Cortex of kidney (tissue), 1 donor: ENCODE results near the gene NEMP2.

Experiments used
- DNase-seq: peaks from one replicate; lab custom pipeline; 2025; lab: John Stamatoyannopoulos, UW

NEMP2 gene, protein sequence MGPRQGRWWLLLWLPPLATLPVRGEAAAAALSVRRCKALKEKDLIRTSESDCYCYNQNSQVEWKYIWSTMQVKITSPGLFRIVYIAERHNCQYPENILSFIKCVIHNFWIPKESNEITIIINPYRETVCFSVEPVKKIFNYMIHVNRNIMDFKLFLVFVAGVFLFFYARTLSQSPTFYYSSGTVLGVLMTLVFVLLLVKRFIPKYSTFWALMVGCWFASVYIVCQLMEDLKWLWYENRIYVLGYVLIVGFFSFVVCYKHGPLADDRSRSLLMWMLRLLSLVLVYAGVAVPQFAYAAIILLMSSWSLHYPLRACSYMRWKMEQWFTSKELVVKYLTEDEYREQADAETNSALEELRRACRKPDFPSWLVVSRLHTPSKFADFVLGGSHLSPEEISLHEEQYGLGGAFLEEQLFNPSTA

DNA sequence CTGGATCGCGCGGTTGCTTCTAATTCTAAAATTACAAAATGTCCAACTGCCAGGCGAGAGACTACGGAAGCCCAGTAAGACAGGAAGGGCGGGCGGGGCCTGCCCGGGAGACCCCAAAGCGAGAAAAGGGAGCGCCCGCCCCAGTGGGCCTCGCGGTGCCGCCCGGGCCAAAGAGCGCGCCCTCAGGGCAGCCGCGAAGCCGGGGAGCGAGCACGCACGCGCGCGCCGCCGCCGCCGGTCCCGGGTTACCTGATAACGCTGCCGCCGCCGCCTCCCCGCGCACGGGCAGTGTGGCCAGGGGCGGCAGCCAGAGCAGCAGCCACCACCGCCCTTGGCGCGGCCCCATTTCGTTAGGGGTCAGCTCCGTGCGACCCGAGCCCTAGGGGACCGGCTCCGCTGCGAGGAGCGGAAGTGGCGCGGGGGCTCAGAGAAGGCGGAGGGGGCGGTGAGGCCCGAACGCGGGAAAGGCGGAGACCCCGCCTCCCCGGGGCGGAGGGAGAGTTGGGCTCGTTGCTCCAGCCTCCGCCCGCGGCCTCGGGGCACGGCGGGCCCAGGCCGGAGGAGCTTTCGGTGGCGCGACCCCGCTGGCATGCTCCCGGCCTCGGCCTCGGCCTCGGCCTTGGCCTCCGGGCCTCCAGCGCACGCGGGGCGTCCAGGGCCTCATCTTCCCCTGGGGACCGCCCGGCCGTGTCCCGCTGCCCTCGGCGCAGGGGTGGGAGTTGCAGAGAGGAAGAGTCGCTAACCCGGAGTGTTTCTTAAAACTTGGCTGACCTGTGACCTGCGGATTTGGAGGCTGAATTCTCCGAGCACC, at the start of gene NEMP2:
NEMP2 (minus strand) TSS at position 413 of the 811 bp plus-strand sequence; CDS start at position 346, 67 bp downstream.
- peak; percentile 22 for DNase-seq

DNA sequence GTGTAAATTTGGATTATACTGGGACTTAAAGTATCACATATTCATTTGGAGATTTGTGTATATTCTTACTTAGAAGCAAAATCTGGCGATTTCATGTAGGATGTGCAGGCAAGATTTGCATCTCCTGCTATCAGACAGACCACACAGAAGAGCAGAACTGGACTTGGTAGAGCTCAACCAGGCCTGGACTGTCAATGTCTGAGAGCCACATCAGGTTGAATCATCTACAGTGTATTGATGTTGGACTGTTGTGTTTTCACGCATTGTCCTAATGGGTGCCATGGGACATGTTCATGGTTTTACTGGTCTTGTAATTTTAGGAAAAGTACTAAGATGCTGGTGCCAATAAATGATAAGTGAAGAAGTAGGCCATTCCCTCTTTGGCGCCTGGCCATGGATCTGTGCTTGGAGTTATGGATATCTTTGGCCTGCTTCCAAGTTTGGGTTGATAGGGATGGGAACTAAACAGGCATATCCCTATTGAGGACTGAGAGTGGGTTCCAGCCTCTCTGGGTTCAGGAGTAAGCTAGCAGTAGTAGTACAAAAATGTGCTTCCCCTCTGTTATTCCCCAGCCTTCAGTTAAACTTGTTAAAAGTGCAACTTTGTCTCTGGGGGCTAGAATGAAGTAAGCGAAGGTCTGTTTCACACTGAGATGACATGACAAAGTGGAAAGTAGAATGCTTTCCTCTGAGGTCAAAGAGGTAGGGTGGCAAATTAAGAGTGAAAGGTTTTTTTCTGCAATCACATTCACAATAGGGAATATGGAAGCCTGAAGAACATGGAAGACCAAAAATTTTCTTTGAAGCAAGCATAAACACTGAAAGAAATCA, 49.2 kb upstream of the NEMP2 start:
- DNase-seq = no peak

DNA sequence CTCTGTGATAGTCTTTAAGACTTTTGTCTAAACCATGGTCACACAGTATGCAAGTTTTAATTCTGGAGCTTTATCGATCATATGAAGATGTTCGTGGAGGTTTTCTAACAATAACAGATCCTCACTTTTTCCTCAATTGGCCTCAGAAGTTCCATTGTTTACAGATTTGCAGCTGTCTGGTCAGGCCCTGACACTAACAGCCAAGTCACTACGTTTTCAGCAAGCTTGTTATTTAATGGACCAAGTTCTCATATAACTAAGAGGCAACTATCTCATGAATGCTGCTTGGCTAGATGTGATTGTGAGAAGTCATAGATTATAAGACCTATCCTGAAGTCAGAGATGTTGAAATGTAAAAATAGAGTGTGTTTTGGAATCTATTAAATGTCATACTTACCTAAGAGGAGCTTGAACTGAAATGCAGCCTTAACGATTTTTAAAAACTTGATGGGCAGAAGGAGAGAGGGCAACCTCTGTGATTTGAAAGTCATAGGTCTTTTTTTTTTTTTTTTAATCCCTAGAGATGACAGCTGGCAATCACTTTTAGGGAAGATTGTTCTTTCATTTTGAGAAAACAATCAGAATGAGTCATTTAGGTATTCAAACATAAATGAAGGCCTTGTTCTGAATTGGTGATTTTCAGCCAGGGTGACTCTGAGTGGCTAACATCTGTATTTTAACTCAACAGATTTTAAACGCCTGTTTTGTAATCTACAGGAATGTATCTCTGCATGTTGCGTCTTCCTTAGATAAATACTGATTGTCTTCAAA, 48.4 kb upstream of the NEMP2 start:
- no peak for DNase-seq

DNA sequence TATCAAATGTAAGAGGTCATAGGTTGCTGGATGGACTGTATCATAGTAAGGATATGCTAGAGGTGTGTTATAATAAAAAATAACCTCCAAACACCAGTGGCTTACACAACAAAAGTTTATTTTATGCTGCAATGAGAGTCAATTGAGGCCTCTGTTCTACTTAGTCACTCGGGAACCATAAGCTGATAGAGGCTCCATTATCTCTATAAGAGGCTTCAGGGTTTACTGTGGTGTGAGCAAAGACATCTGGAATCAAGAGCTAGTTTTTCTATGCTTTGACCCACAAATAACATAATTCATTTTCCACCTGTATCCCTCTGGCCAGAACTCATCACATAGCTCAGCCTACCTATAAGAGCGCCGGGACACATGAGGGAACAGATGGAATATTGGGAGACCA, 47.5 kb upstream of the NEMP2 start:
- DNase-seq = no peak

DNA sequence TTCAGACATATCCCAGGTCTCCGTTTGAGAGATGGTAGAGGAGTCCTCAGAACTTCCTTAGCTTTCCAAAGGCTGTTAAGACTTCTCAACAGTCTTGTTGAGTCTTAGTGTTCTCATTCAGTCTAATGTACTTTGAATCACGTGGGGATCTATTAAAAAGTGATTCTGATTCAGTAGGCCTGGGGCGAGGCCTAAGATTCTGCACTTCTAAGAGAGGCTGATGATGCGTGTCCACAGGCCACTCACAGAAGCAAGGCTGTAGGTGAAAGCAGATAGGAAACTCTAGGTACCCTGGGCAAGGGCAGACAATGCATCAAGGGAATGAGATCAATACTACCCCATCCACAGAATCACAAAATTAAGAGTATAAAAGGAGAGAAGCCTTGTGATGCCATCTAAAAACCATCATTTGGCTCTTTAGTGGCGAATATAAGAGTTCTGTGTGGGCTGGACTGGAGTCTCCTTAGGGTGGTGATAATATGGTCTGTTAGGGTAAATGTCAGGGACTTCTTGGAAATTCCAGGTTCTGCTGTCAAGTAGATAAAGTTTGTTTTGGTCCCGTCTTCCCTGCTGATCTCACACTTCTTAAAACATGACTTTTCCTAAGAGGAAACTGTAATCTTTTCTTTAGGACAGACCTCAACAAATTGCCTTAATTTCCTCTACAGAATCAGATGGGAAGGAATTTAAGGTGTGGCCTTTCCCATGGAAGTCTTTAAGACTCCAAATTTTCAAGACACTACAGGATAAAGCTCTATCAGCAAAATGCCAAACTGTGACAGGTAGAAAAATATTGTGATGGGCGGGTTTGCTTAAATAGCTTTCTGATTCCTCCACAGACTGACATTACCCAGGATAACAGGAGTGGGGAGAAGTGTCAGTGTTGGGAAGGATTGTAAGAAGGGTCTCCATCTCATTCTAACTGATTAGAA, 45.7 kb upstream of the NEMP2 start:
- no peak for DNase-seq

DNA sequence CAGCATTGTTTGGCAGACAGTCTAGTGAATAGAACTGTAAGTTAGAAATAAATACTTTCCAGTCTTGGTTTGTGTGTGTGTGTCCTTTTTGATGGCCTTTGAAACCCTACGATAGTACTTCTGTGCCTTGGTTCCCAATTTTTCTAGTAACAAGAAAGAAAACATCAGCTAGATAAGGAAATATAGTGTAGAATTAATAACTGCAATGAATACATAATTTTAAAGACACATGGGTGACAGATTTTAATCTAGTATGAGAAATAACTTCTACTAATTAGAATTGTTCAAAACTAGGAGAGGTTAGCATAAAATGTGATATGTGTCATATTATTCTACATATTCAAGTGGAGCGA, 44.5 kb upstream of the NEMP2 start:
- DNase-seq = no peak

DNA sequence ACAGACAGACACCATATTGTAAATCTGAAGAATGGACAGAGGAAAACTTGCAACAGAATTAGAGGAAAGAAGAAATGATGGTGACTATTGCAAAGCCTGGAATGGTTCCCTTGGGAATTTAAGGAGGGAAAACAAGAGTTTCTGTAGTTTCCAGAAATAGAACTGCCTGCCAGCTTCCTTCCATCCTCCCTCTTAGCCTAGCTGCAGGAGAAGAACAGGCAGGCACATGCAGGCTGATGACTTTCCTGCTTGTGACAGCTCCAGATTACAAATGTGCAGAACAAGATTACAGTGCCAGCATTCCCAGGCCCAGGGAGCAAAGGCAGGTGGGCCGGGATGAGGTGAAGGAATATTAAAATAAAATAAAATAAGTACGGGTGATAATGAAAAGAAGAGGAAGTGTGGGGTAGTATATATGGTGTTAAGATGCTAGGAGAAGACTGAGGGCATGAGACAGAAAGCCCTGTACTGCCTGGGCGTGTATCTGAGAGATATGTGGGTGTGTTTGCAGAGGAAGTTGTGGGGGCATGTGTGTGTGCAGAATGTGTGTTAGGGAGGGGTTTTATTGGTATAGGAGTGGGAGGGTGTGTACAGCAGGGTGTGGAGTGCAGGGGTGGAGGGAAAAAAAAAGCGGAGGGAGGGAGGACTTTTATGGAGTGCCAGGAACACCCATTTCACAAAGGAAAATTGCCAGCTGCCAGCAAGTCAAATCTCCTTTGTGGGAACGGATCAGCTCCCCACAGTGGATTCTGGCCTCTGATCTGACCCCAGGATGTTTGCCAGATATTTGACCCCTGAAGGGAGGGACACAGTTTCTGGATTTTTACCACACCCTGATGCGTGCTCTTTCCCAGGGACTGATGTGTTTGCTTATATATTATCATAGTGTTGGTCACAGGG, 43.9 kb upstream of the NEMP2 start:
- no peak for DNase-seq

DNA sequence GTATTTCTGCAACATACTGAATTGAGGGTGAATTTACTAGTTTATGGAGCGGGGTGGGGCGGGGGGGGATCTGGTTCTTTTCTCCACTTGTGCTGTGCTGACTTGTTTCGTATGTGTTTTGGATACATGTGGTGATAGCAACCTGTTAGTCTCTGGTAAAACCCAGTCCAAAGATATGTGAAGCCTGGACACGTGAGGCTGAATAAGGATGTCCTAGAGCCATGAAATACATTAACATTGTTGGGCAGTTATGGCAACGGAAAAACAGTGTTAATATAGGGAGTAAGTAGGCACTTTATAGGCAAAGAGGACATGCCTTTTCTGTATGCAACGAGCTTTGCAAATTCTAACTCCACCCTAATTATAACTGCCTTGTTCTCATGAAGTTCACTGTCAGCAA, 42.1 kb upstream of the NEMP2 start:
- DNase-seq = no peak

DNA sequence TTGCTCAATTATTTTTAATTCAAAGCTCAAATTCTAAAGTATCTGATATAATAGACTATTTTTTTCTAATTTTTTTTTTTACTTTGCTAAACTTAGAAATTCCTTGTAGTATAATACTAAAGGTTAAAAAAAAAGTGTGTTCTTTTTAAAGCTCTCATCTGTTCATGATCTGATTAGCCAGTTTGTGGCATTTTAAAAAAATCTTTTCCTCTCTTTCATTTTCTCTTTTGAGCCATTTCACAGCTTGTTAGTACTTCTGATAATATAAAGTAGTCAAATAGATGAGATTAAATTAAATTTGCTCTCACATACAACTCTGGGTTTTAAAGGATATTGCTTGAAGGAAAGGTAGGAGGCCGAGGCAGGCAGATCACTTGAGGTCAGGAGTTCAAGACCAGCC, 40.7 kb upstream of the NEMP2 start:
- DNase-seq = no peak

DNA sequence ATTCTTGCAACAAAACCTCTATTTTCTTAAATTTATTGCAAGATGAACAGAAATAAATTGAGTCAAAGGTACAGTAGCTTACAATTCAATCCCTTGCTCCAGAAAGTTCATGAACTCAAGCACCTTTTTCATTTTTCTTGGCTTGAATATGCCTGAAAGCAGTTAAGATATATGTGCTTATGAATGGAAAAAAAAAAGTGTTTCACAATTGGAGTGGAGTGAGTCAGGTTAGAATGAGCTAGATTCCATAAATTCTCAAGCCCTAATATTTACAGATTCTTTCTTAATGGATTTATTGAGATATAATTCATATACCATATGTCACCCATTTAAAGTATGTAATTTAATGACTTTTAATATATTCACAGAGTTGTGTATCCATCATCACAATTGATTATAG, 39.6 kb upstream of the NEMP2 start:
- no peak for DNase-seq

DNA sequence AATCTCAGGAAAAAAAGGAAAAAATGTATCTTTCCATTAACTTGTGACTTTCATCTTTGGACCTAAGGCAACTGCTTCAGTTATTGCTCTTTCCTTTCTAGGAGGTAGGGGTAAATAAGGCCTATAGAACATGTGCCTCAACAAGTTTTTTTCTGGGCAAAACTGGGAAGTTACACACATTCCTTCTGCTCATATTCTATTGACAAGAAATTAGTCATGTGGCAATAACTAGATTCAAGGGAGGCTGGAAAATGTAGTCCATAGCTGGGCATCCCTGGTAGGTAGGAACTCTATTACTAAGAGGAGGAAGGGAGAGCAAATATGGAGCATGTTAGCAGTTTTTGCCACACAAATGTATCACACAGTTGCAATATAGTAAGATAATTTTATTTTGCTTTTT, 37.7 kb upstream of the NEMP2 start:
- DNase-seq = no peak

DNA sequence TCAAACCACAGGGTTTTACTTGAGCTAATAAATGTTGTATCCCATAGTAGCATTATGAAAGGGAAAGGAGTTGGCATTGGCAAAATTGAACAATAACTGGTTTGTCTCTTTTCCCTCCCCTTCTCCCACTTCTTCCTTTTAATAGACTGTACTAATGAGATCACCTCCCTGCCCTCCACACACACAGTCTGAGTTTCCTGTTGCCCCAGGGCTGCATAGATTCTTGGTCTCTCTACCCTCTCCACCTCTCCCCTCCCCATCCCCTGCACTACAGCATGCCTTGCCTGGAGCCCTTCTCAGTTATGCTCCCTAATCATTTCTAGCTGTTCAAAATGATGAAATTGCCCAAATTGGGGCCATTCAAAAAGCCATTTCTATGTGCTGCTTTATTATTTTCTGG, 37.2 kb upstream of the NEMP2 start:
- DNase-seq = no peak

DNA sequence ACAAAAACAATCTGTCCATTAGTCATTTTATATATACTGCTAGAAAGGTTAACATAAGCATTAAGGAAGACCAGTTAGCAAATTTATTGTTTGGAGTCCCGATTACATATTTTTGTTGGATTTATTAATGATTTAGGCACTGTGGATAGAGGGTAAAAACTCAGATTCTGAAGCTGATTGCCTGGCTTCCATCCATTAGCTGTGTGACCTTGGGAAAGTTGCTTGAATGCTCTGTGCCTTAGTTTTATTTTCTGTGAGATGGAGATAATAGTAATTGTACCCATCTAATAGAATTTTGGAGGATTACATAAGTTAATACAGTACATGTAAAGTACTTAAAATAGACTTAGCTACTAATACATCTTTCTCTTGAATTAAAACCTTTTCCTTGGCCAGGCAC, 36.3 kb upstream of the NEMP2 start:
- DNase-seq = no peak

DNA sequence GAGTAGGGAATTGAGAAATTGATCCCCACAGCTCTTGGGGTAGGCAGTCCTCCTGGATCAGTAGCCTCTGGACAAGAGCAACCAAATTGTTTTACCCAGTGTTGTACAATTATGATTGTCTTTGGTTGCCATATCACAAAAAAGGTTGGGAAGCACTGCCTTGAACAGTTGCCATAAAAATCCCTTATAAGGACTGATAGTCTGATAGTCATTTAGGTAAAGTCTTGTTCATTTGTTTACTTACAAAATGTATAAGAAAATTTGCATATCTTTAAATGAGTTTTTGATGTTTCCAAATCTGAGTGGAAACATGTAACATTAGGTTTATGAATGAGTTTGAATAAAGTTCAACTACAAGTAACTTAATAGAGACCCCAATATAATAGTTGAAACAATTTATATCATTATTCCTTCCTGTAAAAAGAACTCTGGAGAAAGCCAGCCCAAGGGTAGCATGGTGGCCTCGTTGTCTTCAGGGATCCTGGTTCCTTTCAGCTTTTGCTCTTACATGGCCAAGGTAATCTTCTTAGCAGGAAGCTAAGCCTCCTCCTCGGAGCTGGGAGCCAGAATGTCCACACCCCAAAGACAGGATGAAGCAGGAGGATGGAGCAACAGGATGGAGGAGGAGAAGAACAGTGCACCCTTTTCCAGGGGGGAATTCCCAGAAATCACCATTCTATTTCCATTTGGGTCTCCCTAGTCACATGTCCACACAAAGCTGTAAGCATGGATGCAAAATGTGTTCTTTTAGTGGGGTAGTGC, 35.7 kb upstream of the NEMP2 start:
- no peak for DNase-seq

DNA sequence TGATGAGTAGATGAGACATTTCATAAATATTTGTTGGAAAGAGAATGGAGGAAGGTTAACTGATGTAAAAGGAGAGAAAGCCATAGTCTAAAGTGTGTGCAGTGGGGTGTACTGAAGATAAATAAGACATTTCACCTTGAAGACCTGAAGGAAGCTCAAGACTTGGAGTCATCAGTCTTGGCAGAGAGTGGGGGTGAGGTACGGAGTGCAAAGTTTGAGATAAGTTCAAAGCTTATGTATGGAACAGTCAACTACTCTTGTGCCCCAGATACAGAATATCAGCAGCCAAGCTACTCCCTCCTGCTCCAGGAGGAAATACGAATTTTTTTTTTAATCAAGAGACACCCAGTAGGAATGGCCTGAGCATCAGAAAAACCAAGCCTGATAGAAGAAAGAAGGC, 30.3 kb upstream of the NEMP2 start:
- no peak for DNase-seq

DNA sequence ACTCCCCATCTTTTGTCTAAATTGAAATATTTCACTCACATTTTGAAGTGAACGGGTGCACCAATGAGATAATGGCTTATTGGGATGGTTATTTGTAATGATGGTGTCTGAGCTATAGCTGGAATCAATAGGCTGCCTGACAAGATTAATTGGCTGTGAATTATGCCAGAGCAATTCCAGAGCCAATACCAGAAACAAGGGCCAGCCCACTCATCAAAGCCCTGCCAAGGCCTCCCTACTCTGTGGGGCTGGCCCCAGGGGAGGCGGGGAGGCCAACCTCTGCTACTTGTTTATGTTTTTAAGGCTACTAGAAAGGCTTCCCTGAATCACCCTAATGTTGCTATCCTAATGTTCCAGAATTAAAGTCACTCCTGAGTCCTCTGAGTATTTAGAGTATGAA, 29.1 kb upstream of the NEMP2 start:
- DNase-seq = no peak

DNA sequence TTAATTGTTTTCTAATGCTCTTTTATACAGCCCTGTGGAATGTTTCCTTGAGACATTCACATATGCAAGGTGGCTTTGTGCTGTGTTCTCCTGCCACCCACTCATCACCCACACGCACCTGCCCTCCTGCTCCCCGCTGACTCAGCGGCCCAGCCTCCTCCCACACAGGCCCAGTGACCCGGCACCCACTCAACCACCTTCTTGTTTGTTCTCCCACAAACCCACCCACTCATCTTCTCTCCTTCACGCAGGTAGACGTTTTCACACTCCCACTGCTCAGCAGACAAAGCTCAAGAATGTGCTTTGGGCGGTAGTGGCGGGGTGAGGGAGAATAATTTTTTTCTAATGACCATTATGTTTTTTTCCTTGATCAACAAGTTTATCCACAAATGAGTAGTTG, 28.6 kb upstream of the NEMP2 start:
- DNase-seq = no peak

DNA sequence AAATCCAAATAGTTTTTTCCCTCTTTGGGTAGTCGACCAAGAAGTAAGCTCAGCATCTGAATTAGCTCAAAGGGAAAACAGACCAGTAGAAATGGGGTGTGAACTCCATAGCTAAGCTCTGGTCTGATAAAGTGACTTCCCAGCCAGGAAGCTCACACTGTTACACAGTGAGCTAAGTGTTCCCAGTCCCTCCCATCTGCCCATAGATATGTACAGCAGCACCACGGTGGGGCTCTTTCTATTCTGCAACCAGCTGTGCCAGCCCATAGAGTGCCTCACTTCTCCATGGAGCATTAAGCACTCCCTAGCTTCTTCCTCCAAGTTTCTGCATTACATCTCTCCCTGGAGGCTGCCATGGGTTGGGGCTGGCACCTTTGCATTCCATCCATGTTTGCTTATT, 27.6 kb upstream of the NEMP2 start:
- DNase-seq = no peak

DNA sequence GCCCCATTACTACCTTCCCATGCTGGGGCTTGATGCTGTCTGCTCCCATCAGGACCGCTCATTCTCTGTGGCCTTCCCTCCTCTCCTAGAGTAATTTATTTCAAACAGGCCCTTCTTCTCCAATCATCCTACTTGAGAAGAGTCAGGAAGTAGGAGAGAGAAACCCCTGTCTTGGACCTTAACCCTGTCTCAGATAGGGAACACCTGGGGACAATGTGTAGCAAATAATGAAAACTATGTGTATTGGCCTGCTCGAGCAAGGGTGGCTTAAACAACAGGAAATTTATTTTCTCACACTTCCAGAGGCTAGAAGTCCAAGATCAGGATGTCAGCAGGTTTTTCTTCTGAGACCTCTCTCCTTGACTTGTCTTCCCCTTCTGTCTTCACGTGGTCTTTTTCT, 26.6 kb upstream of the NEMP2 start:
- DNase-seq = no peak
